Caco-2 (cell line): ENCODE measurements around the gene HAUS2. TPM values are rescaled to one million over a fixed set of nuclear protein-coding genes. Genes with fewer than 3 reads are reported as not detected.

ENCODE experiments used
- Bru-seq: library from RNA; stranded (reverse); fragments of 400-500 nt; gene quantifications from one replicate; lab custom pipeline; 2021; lab: Mats Ljungman, UMichigan
- BruChase-seq, 2 experiments: library from RNA; stranded (reverse); fragments of 400-500 nt; gene quantifications; one replicate each; lab custom pipeline; 2021; lab: Mats Ljungman, UMichigan
- BruUV-seq: library from RNA; stranded (reverse); fragments of 400-500 nt; replicated peaks from 2 replicates; lab custom pipeline; 2021; lab: Mats Ljungman, UMichigan
- CTCF ChIA-PET: fragments of 300-600 bp; sonication (Branson Sonifier 250); formaldehyde crosslinking; loops from one replicate; lab custom pipeline; 2022; ENCODE audit warnings: antibody characterized with exemption; lab: Charles Lee
- POLR2A ChIA-PET: fragments of 300-600 bp; sonication (Branson Sonifier 250); formaldehyde crosslinking; loops from one replicate; lab custom pipeline; 2022; ENCODE audit warnings: antibody characterized with exemption; lab: Charles Lee
- DNase-seq, 2 experiments: peaks; one replicate each; pipeline versions ENCODE4 v3.0.0 to v3.0.0-alpha.2; 2020 to 2022
- H3K27me3 ChIP-seq: replicated peaks from 2 replicates; pipeline ENCODE4 v1.6.0; 2011; ENCODE audit warnings: low read length; ENCODE audit not compliant: control insufficient read depth, insufficient read depth
- H3K36me3 ChIP-seq: 2 replicates; pipeline ENCODE4 v1.5.1; 2011; ENCODE audit warnings: low read length; ENCODE audit not compliant: control insufficient read depth, insufficient read depth
- H3K4me1 ChIP-seq: fragments of 250-450 bp; sonication (Bioruptor Pico); 2 replicates; pipeline ENCODE4 v1.5.1; 2020; ENCODE audit warnings: mild to moderate bottlenecking
- H3K4me3 ChIP-seq: 2 replicates; pipeline ENCODE4 v1.5.1; 2011; ENCODE audit warnings: low read depth, mild to moderate bottlenecking, control low read depth, low read length
- H3K9me3 ChIP-seq: fragments of 250-450 bp; sonication (Bioruptor Pico); 2 replicates; pipeline ENCODE4 v1.5.1; 2020; ENCODE audit warnings: mild to moderate bottlenecking, moderate library complexity
- H3K27ac Mint-ChIP-seq: one replicate; pipeline ENCODE4 v1.8.0; 2022; ENCODE audit warnings: mixed read lengths; ENCODE audit not compliant: unreplicated experiment
- H3K27me3 Mint-ChIP-seq: one replicate; pipeline ENCODE4 v1.8.0; 2022; ENCODE audit warnings: mixed read lengths; ENCODE audit not compliant: insufficient read depth, unreplicated experiment
- H3K36me3 Mint-ChIP-seq: one replicate; pipeline ENCODE4 v1.8.0; 2022; ENCODE audit warnings: mild to moderate bottlenecking, mixed read lengths; ENCODE audit not compliant: insufficient read depth, unreplicated experiment
- H3K4me1 Mint-ChIP-seq: one replicate; pipeline ENCODE4 v1.8.0; 2022; ENCODE audit warnings: low read depth, mixed read lengths; ENCODE audit not compliant: unreplicated experiment
- H3K4me3 Mint-ChIP-seq: one replicate; pipeline ENCODE4 v1.8.0; 2022; ENCODE audit warnings: mild to moderate bottlenecking, moderate library complexity, mixed read lengths; ENCODE audit not compliant: unreplicated experiment
- H3K9me3 Mint-ChIP-seq: one replicate; pipeline ENCODE4 v1.8.0; 2022; ENCODE audit warnings: mixed read lengths; ENCODE audit not compliant: unreplicated experiment
- CTCF ChIP-seq, 2 experiments: fragments of 200-600 bp in 1 of 2; IDR thresholded peaks; 1 replicate in 1 of 2; 2 replicates in 1 of 2; pipeline versions ENCODE4 v1.5.1 to v1.8.0; 2011 to 2022; ENCODE audit warnings: antibody characterized with exemption in 1 of 2, control low read depth in 1 of 2, inconsistent platforms in 1 of 2, low read depth in 1 of 2, low read length in 1 of 2, mild to moderate bottlenecking in 1 of 2, moderate library complexity in 1 of 2; ENCODE audit not compliant: insufficient read depth in 1 of 2, severe bottlenecking in 1 of 2, unreplicated experiment in 1 of 2
- intact Hi-C: fragments of 100-400 bp; cut with micrococcal nuclease; formaldehyde crosslinking; loops from one replicate; pipeline ENCODE4 v1.10.0; 2022; ENCODE audit not compliant: unreplicated experiment
- long read RNA-seq: library from polyadenylated mRNA; stranded (forward); transcript quantifications from one replicate; pipeline ENCODE4 v2.0.0, GENCODE V29; 2022
- total RNA-seq: library from RNA; stranded (reverse); gene quantifications from 2 replicates; pipeline ENCODE4 v1.2.3, GENCODE V29; 2022

HAUS2 gene
- 35.7 and 36.9 TPM in 2 replicates for total RNA-seq
- Bru-seq, nascent RNA: percentile 75 among the genes with signal in this experiment
- BruChase-seq, experiment 1, labeled RNA remaining after a 2-hour chase: percentile 81 among the genes with signal in this experiment
- percentile 92 among the genes with signal in this experiment for BruChase-seq, experiment 2, labeled RNA remaining after a 6-hour chase
- long read RNA-seq, transcript HAUS2-201 (6 exons, 3,949 nt): major isoform, 16 of 27 reads
- long read RNA-seq, partial matches to known transcripts: 2 of 27 reads
- long read RNA-seq, other reads (novel, unspliced or antisense): 4 of 27 reads

GRCh38 chr15:42548249-42549031 is at the start of gene HAUS2, which contains the start of gene LRRC57:
Gene HAUS2, plus strand, starts transcription at chr15:42548838. Its CDS starts 35 bp downstream, at chr15:42548873.
Gene LRRC57, minus strand, starts transcription at chr15:42548793. Its CDS starts 359 bp downstream, at chr15:42548434.
- TF ChIP-seq CTCF (IDR thresholded peaks at IDR 0.05; ENCODE audit: insufficient read depth in 1 of 2, low read depth in 1 of 2, low read length in 1 of 2, severe bottlenecking in 1 of 2, unreplicated experiment in 1 of 2): no peak
- intact Hi-C loops: loop anchor here (1.0 to 2.0 kb wide), 2 partner anchors 27 to 54 kb away; partner anchors contain the start of genes SNAP23 and STARD9
- no TSS peak for BruUV-seq
- peak within 1 kb of the TSS; percentile 99 for H3K27ac Mint-ChIP-seq
- H3K36me3 Mint-ChIP-seq: peaks cover 48% of the 10 kb centered on the region
- H3K27me3 Mint-ChIP-seq: no peaks in the 10 kb centered on the region
- no peaks in the 10 kb centered on the region for H3K4me1 ChIP-seq
- DNase-seq: peak; percentile 88 to 93
- H3K4me3 Mint-ChIP-seq: peak within 1 kb of the TSS; percentile 96
- CTCF ChIA-PET: interaction anchor here (0.6 to 1.1 kb wide), 2 partner anchors 43 to 828 kb away, joined by 4 read pairs; no protein-coding TSS in a partner anchor
- peaks cover 2% of the 10 kb centered on the region; the same call in 1 of the 2 replicates for H3K36me3 ChIP-seq
- no peaks in the 10 kb centered on the region for H3K9me3 Mint-ChIP-seq
- POLR2A ChIA-PET: interaction anchor here (0.5 to 1.6 kb wide), 5 partner anchors 27 to 280 kb away, joined by 3 to 8 read pairs (median 3); partner anchors contain the start of gene STARD9
- H3K27me3 ChIP-seq: no peaks in the 10 kb centered on the region
- peak within 1 kb of the TSS; percentile 97 for H3K4me3 ChIP-seq
- peaks cover 28% of the 10 kb centered on the region for H3K4me1 Mint-ChIP-seq
- H3K9me3 ChIP-seq: no peaks in the 10 kb centered on the region

- Mint-ChIP-seq H3K36me3 (peaks cover 33% of the 10 kb centered on the region), H3K27ac (peak overlapping the region; percentile 45), H3K27me3 (no peaks in the 10 kb centered on the region), H3K9me3 (no peaks in the 10 kb centered on the region), H3K4me1 (peaks cover 31% of the 10 kb centered on the region), H3K4me3 (no peak overlapping the region)
- ChIA-PET POLR2A (interaction anchor here (0.6 kb wide), 1 partner anchor 48 kb away, joined by 4 read pairs; no protein-coding TSS in a partner anchor), CTCF (no interaction called here)
- no peak overlapping the region for H3K4me3 ChIP-seq
- no peaks in the 10 kb centered on the region for H3K27me3 ChIP-seq
- no peaks in the 10 kb centered on the region for H3K36me3 ChIP-seq
- H3K9me3 ChIP-seq: no peaks in the 10 kb centered on the region
- no peak for DNase-seq
- TF ChIP-seq CTCF (IDR thresholded peaks at IDR 0.05; ENCODE audit: insufficient read depth in 1 of 2, low read depth in 1 of 2, low read length in 1 of 2, severe bottlenecking in 1 of 2, unreplicated experiment in 1 of 2): no peak
- peaks cover 27% of the 10 kb centered on the region for H3K4me1 ChIP-seq
- intact Hi-C loops: loop anchor here (10.0 kb wide), 1 partner anchor 155 kb away; no protein-coding TSS in a partner anchor
- BruUV-seq: no TSS peak
Observed at GRCh38 chr15:42499858-42500609, 48.6 kb upstream of the HAUS2 start.
